GM18520 (cell line): Measurements from ENCODE around the gene POM121C.
"Not testable (repeated sequence)": the region's sequence is repeated elsewhere in the genome, so short reads cannot be mapped to it uniquely, and the experiment has no call there.

Source experiments
- ATAC-seq: cut with Tn5 transposase; IDR thresholded peaks from one replicate; pipeline ENCODE4 v1.9.1; 2021; ENCODE audit not compliant: unreplicated experiment

Gene POM121C

DNA sequence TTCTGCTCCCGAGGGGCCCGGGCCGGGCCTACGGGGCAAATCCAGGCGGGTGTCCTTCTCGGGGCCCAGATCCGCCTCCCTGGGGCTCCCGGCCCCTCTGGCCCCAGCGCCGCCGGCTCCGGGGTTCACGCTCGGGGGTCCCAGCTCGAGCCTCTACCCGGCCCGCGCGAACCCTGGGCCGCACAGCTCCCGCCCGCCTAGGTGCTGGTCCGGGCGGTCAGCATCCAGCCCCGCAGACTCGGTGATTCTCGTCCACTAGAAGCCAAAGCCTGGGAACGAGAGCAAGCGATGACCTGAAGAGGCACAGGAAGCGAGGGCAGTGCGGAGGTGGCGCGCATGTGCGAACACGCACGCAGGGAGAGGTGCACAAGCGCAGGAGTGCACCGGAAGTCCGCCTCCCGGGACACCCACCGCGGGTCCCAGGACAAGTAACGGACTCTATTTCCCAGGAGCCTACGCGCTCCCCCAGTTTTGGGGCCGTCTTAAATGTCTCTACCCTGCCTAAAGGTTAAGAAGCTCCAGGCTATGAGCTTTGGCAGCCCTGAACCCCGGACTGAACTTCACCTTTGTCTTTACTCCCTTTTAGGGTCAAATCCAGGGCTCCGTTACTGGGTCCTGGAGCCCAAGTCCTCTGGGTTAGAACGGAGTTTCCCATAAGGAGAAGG lies at the start of gene POM121C:
POM121C (minus strand) TSS at position 321 of the 665 bp plus-strand sequence. CDS start 44,803 bp downstream, outside the sequence.
- peak; percentile 88 for ATAC-seq

DNA sequence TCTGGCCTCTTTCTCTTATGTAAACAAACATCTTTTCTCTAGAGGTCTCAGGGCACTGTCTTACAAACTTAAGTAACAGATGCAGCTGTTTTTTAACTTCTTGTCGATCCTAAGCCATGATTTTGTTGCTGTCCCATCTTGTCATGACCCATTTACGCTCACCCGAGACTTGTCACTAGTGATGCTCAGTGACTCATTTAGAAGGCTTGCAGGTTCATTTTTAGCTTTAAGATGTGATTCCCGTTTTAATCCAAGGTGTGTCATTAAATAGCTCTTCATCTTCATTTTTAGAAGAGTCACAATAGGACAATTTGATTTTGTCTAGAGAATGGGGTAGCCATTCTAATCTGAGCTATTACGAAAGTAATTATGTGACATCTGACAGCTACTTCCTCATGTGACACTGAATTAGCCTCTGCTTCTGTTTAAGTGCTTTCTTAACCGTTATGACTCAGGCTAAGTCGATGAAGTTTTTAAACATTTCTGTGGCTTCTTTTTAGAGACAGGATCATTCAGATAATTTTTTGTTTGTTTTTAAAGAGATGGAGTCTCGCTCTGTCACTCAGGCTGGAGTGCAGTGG lies 48.7 kb upstream of the POM121C start:
- ATAC-seq, result peak; percentile 88

- ATAC-seq, result no peak
Measured at GRCh38 chr7:75533926-75534325, 47.8 kb upstream of the POM121C start.

DNA sequence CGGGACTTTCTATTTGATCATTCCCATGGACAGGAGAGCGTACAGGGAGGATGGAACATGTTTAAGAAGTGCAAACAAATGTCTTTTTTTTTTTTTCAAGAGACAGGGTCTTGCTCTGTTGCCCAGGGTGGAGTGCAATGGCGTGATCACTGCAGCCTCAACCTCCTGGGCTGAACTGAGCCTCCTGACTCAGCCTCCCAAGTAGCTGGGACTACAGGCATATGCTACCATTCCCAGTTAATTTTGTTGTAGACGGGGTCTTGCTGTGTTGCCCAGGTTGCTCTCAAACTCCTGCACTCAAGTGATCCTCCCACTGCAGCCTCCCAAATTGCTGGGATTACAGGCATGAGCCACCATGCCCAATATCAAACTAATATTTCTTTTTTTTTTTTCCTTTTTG lies 46.5 kb upstream of the POM121C start:
- no peak for ATAC-seq

- ATAC-seq, result no peak
Measured at GRCh38 chr7:75531359-75531821, 45.3 kb upstream of the POM121C start.

DNA sequence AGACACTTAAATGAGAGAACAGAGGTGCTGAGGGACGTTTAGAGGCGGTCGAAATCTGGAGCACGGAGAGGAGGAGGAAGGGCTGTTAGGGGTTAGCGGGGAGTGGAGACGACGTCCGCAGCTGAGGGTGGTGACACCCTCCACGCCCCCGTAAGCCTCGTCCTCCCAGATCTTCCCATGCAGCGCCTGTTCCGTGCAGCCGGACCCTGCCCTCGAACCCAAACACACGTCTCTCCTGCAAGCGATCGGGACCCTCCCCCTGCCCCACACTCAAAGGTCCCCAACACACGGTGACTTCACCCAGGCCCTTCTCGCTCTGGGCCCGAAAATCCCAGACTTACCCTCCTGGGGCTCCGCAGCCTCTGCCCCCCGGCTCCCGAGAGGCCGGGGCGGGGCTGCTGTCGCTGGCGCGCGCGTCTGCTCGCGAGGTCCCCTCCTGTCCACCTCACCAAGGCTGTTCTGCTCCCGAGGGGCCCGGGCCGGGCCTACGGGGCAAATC lies 41.2 kb upstream of the POM121C start:
- not testable (repeated sequence) for ATAC-seq

GRCh38 chr7:75521727-75522126 lies 35.6 kb upstream of the POM121C start:
- ATAC-seq, result not testable (repeated sequence)

DNA sequence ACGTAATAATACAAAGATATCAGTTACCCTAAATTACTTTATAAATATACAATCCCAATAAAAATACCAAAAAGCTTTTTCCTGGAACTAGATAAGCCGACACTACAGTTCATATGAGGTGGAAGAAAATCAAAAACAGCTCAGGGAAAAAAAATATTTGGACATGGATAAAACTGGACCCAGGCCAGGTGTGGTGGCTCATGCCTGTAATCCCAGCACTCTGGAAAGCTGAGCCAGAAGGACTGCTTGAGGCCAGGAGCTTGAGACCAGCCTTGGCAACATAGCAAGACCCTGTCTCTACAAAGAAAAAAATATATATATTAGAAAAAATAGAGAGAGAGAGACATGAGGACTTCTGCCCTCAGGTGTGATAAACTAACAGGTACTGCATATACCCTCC lies 32.7 kb upstream of the POM121C start:
- ATAC-seq, result not testable (repeated sequence)

DNA sequence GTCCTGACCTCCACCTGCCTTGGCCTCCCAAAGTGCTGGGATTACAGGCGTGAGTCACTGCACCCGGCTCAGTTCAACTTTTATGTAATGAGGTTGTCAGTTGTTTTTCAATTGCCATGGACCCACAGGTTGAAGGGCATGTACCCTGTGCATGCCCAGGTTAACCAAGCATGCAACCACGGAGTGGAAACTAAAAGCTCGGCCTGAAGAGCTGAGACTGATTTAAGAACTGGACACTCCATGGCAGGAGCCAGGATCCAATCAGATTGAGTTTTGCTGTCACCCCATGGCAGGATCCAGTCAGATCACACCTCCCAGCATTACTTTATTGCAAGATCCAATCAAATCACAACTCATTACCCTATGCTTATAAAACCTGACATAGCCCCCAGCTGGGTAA lies 22.9 kb upstream of the POM121C start:
- peak; percentile 64 for ATAC-seq

DNA sequence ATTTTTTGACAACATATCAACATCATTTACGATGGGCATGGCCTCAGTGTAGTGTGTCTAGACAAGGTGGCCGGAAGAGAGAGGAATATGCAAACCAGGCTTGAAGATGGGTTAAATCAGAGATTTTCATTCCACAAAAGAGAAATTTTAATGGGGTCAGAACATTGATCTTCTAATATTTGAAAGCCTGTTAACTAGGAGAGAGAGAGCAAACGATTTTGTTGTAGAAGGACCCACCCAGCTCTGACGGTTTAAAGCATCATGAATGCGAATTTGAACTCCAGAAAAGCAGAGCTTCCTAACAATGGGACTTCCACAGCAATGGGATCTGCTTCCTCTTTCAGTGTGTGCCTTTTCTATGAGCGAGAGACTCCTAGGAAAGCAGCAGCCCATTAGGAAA lies 5.9 kb upstream of the POM121C start, which contains the start of gene SPDYE5:
SPDYE5 (plus strand) TSS at position 301 of the 400 bp plus-strand sequence. CDS start 1,728 bp downstream, outside the sequence.
- ATAC-seq, result not testable (repeated sequence)

DNA sequence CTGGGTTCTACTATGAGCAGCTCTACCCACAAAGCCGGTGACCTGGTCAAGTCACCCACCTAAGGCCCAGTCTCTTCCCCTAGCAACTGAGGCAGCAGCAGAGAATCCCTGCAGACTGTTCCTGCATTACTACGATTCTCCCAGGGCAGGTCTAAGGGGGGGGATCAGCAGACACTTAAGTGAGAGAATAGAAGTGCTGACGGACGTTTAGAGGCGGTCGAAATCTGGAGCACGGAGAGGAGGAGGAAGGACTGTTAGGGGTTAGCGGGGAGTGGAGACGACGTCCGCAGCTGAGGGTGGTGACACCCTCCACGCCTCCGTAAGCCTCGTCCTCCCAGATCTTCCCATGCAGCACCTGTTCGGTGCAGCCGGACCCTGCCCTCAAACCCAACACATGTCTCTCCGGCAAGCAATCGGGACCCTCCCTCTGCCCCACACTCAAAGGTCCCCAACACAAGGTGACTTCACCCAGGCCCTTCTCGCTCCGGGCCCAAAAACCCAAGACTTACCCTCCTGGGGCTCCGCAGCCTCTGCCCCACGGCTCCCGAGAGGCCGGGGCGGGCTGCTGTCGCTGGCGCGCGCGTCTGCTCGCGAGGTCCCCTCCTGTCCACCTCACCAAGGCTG lies 632 bp downstream of the POM121C start:
- ATAC-seq, result not testable (repeated sequence)

DNA sequence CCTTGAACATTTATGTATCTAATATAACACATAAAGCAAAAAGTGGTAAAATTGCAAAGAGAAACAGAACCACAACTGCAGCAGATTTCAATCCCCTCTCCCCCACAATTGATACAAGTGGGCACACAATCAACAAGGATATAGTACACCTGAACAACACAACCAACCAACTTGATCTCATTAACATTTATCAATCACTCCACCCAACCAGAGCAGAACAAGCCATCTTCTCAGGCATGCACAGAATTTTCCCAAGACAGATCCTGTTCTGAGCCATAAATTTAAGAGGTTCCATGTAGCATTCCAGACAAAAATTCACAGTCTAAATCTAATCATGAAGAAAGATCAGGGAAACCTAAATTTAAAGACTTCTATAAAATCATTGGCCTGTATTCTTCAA lies 5.8 kb downstream of the POM121C start:
- ATAC-seq, result not testable (repeated sequence)

DNA sequence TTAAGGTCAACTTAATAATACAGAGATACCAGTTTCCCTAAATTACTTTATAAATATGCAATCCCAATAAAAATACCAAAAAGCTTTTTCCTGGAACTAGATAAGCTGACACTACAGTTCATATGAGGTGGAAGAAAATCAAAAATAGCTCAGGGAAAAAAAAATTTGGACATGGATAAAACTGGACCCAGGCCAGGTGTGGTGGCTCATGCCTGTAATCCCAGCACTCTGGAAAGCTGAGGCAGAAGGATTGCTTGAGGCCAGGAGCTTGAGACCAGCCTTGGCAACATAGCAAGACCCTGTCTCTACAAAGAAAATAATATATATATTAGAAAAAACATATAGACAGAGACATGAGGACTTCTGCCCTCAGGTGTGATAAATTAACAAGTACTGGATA lies 8.6 kb downstream of the POM121C start:
- ATAC-seq, result not testable (repeated sequence)

DNA sequence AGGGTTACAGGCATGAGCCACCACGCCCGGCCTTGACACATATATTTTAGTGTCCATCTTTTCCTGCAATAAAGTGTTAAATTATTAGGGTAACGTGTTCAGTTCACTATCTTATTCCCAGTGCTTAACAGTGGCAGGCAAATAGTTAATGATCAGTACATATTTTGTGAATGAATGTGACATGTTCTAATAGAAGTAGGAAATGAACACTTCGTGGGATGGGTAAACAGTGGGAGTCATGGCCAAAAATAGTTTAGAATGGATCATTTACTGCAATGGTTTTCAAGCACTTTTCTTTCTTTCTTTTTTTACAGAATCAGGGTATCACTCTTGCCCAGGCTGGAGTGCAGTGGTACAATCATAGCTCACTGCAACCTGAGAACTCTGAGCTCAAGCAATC lies 15.9 kb downstream of the POM121C start:
- ATAC-seq, result not testable (repeated sequence)

DNA sequence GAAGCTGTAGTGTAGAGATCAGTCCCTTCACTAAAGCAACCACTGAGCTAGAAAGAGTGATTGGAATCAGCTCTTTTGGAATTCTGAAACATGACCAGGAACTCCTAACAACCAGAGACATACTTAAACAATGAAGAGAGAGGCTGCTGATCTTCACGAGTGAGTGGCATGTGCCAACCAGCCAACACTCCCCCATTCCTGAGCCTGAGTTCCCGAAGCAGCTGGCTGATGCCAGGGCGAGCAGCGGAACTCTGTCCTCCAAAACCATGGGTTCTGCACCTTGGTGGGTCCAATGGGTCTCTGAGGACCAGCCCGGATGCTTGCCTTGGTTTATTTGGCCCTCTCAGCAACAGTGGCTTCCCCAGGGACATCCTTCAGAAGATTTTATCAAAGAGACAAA lies 25.6 kb downstream of the POM121C start:
- not testable (repeated sequence) for ATAC-seq

- not testable (repeated sequence) for ATAC-seq
Measured at GRCh38 chr7:75458034-75458433, 28.1 kb downstream of the POM121C start.

DNA sequence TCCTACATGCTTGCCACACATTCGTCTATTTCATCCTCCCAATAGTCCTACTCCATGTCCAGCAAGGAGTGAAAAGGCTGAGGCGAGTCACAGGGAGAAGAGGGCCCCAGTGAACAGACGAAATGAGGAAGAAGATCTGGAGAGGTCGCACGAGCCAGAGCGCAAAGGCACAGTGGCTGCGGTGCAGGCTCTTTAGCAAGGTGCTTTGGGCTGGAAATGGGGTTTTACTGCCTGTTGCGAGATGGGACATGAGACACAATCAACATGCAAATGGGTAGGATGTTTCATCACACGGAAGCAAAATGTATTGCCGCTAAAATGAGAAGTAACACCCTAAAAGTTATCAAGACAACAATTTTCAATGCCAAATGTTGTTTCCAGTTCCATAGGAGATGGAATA lies 29.7 kb downstream of the POM121C start:
- not testable (repeated sequence) for ATAC-seq

- ATAC-seq, result peak; percentile 62
Measured at GRCh38 chr7:75452494-75452955, 33.6 kb downstream of the POM121C start.

- ATAC-seq, result not testable (repeated sequence)
Measured at GRCh38 chr7:75449946-75450345, 36.2 kb downstream of the POM121C start.

DNA sequence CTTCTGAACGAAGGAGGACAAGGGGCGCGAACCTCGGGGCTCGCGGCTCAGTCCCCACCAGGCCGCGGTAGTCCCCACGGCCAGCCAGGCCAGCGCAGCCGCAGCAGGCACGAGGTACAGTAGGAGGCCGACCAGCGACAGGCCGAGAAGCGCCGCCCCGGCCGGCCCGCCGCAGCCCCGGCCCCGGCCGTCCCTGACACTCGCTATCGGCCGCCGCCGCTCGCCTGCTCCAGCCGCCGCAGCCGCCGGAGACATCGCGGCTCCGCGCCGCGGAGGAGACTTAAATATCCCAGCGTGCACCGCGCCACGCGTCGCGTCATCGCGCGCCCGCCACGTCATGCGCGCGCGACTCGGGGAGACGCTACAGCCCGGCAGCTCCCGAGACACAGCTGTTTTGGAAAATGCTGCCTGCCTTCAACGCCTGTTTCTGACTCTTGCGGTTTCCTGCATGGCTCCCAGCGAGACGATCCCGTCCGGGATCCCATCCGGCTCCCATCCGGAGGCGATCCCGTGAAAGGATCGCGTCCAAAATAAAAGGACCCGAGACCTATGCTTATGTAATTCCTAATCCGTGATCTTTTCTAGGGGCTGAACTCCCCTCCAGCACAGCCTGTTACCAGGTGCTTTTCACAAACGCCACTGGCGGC lies 43.5 kb downstream of the POM121C start:
- ATAC-seq, result peak; percentile 81

DNA sequence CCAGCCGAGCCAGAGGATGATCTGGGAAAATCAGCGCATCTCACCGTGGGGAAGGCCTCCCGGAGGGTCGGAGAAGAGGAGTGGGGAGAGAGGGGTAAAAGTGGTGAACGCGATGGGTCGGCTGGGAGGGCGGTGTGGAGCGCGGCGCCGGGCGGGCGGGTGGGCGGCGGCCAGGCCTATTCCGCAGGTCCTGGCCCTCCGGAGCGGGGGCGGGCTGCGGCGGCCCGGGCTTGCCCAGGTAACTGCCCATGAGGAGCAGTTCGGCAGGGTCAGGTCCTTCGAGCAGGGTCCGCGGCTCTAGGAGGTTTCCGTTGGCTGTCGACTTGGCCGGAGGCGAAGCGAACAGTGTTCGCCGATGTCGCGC lies 44.0 kb downstream of the POM121C start:
- ATAC-seq, result not testable (repeated sequence)
